Activated effector memory CD4-positive, alpha-beta T cell treated with Interleukin-2 at 50 U/mL for 16 hours (primary cell): ENCODE measurements around the gene MAP10.
"Not testable (repeated sequence)": the region's sequence is repeated elsewhere in the genome, so short reads cannot be mapped to it uniquely, and the experiment has no call there.

Source experiments
- DNase-seq: peaks from one replicate; pipeline ENCODE4 v3.0.0-alpha.2; 2020

Gene MAP10

DNA sequence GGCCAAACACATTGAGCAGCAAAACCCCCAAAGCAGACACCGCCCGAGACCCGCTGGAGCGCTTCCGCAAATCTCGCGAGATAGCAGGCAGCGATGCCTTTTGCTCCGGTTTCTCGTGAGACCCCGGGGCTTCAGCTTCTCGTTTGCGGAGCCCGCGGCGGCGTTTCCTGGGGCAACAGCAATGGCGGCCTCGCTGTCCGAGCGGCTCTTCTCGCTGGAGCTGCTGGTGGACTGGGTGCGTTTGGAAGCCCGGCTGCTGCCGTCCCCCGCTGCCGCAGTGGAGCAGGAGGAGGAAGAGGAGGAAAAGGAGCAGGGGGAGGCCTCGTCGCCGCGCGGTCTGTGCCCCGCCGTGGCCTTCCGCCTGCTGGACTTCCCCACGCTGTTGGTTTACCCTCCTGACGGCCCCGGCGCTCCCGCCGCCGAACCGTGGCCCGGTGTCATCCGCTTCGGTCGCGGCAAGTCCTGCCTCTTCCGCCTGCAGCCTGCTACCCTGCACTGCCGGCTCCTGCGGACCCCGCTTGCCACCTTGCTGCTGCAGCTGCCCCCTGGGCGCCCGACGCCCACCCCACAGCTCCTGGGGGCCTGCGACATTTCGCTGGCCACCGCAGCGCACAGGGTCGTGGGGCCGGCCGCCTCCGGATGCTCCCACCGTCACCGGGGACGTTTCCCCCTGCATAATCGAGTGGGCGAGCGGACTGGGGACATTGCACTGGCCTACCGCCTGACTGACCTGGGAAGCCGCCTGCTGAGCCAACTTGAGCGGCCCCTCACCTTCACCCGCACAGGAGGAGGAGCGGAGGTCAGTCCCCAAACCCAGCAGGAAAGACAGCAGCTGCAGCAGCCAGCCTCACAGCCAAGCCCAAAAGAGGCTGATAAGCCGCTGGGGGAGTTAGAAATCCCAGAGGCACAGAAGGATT is at the start of gene MAP10:
Gene MAP10, plus strand, starts transcription at position 148 of the 917 bp plus-strand sequence. Its CDS starts 34 bp downstream, at position 182.
- peak; percentile 58 for DNase-seq

DNA sequence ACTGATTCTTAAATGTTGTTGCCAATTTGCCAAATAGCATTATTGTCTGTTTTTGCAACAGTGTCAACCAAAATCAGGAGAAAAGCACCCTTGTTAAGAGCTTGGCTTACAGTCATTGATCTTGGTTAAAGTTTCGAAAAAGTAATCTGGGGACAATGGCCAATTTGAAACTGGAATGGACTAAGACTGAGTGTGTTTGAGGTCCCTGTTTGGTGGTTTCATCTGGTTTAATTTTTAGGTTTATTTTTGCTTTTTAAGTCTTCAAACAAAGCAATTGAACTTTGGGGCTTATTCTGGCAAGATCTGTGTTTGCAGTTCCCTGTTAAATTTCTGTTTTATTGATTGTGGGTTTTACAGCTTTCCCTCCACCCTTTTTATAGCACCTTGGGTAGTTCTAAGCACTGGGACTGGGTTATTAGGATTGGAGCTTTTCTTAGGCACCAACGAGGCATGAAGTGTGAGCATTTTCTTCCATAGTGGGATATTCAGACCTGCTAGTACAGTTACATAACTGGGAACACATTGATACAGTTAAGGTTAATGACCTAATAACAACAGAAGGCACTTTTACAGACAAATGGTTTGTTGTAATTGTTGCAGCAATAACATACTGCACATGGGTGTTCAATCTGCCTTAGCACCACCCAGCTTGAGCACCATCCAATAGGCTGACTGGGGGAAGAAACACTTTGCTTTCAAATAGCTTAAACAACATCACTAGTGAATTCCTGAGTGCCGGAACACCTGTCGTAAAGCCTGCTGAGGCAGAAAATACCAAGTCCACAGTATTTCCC is 40.6 kb upstream of the MAP10 start:
- no peak for DNase-seq

DNA sequence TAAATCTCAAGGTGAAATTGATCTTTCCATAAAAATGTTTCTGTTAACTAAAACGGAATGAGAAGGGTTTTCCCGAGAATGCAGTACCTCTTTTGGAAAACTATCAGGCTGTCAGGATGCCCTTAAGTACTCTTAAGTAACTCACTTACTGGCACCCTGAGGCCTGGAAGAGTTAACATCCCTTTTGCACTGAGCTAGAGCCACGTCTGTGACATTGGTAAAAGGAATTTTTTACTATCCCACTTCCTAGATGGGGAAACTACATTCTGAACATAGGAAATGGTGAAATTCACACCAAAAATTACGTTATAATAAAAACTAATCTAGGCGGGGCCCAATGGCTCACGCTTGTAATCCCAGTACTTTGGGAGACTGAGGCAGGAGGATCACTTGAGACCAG is 39.7 kb upstream of the MAP10 start:
- no peak for DNase-seq

GRCh38 chr1:232766241-232766890 is 38.9 kb upstream of the MAP10 start:
- no peak for DNase-seq

DNA sequence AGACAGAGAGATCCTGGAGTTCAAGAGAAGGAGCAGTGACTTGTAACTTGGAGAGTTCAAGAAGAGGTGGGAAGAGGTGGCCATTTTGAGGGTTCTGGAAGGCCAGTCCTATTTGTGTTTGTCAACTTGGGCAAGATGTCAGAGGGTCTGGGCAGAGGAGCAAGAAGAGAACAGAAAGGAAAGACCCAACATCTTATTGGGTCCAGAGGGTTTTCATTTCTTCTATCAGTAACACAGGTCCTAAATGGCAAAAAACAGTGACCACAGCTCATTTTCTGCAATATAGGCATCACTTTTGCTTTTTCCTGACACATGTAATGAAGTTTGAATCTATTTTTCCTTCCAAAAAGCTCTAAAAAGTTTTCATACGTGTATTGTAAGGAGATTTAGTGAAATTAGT is 38.3 kb upstream of the MAP10 start:
- DNase-seq, result no peak

DNA sequence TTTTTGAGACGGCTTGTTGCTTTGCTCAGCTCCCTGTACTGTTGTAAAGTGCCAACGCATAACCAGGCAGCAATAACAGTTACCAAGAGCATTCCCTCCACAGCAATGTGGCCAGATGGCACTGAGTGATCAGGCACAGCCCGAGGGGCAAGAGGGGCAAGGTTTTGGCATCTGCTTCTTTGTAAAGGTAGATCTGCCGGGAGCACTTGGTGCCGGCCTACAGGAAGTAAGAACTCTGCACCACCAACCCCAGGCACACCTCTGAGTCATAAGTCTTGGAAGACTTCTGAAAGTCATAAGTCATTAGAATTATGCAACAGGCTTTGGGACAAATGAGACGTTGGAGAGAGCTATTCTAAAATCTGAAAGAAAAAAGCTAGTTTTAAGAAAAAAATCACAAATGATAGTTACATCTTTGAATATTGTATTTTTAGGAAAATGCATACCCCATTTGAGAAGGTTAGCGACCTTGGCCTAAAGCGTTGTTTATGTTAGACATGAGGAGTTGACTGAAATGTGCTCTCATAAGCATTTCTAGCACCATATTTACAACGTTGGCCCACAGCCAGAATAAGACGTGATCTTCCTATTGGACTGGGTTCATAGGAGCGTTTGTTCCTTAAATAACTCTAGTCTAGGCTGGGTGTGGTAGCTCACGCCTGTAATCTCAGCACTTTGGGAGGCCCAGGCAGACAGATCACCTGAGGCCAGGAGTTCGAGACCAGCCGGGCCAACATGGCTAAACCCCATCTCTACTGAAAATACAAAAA is 37.7 kb upstream of the MAP10 start:
- DNase-seq, result no peak

- no peak for DNase-seq
Observed at GRCh38 chr1:232768793-232769192, 36.4 kb upstream of the MAP10 start.

DNA sequence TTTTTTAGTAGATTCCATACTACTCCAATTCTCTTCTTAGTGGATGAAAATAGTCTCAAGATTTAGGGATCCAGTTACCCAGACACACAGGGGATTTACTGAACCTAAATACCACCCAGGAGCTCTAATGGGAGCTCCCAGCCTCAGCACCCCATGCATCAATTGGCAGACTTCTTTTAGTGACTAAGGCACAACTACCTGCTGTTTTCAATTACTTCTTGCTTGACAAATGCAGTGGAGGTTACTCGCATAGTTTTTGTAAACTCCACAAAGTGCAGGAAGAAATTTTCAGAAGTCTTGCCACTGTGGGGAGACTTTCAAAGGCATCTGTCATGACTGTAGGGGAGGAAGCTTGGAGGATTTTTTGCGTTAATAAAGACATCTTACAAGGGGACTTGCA is 35.5 kb upstream of the MAP10 start:
- no peak for DNase-seq

GRCh38 chr1:232773752-232774151 is 31.5 kb upstream of the MAP10 start:
- DNase-seq, result no peak

- DNase-seq, result no peak
Observed at GRCh38 chr1:232776526-232777106, 28.6 kb upstream of the MAP10 start.

- no peak for DNase-seq
Observed at GRCh38 chr1:232780354-232780753, 24.9 kb upstream of the MAP10 start.

DNA sequence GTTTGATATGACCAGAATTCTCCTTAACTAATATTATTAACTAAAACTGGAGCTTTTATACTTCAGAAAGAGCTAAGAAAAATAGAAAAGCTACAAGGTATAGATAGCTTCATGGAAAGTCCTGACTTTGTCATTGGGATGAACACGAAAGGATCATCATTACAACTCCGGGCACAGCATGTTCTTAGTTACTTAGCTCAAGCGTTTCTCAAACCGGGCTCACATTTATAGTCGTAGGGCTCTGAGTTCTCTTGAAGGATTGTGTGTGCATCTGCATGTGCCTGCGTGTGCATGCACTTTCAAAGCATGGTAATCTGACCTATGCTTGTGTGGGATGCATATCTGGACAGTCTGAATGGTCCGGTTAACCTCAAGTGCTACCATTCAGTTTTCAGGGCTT is 20.4 kb upstream of the MAP10 start:
- DNase-seq, result no peak

GRCh38 chr1:232785630-232786029 is 19.6 kb upstream of the MAP10 start:
- not testable (repeated sequence) for DNase-seq

DNA sequence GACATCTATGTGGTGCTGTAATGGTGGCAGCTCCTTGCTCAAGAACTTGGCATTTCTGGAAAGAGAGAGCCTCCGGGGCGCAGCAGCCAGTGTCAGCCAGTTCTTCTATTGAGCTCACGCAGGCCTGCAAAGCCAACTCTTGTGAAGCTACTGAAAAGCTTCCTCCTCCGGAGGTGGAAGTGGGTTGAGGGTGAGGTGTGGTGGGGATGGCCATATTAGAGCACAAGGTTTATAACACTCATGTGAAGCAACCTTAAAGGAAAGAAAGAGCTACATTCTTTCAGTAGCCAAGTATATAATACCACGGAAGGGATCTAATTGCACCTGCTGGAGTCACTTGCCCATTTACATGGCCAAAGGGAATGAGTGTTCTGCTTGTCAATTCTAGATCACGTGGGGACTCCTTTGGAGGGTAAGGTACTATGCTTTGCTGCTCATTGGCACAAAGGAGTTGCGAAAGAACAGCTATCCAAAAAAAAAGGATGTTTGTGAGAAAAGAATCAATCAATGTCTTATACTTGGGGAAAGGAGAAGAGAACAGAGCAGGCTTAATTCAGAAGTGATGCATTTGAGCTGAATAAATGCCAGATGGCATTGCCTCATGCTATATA is 18.3 kb upstream of the MAP10 start:
- DNase-seq, result no peak

DNA sequence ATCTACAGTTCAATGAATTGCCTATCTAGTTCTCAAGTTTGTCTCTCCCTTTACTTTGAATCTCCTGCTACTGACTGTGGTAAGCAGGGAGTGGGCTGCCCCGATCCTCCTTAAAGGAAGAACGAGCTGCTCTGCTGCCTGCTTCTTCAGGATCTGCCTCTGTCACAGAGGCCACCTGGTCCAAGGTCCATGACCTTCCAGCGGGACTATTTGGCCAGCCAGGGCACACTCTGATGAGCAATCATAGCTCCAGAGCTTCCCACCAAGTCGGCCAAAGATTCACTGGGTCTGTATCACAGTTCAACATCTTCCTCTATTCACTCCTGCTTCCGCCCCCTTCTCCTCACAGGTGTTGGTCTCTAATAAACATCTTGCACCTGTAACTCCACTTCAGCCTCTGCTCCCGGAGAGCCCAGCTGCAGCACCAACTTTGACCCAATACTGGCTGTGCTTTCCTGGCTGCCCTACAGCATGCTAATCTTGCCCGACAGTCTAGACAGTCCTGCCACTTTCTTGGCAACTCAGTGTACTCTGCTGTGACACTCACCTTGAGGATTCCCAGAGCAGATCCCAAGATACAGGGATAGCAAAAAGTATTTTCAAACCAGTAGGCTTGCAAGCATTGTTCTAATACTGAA is 16.9 kb upstream of the MAP10 start:
- no peak for DNase-seq

DNA sequence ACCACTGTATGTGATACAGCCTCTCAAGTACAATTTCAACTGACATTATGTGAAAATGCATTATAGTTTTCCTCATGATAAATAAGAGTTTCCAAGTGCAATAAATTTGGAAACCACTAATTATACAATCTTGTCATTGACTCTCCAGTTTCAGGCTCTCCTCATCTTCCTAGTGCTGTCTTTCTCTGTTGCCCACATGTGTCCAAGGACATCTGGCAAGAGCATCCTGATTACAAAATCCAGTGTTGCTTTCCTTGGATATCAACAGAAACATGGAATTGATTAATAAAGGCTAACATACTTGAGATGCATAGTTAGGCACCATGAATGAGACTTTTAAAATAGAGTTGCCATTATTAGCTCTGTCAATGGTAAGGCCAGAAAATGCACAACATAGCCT is 15.6 kb upstream of the MAP10 start:
- no peak for DNase-seq

DNA sequence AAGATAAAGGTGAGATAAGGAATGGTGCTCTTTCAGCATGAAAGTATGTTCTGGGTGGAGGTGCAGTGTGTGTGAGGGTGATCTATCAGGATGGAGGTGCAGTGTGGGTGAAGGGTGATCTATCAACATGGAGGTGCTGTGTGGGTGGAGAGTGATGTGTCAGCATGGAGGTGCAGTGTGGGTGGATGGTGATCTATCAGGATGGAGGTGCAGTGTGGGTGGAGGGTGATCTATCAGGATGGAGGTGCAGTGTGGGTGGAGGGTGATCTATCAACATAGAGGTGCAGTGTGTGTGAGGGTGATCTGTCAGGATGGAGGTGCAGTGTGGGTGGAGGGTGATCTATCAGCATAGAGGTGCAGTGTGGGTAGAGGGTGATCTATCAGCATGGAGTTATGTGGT is 12.3 kb upstream of the MAP10 start:
- no peak for DNase-seq

GRCh38 chr1:232793944-232794343 is 11.3 kb upstream of the MAP10 start:
- no peak for DNase-seq

GRCh38 chr1:232795497-232796053 is 9.6 kb upstream of the MAP10 start:
- no peak for DNase-seq

DNA sequence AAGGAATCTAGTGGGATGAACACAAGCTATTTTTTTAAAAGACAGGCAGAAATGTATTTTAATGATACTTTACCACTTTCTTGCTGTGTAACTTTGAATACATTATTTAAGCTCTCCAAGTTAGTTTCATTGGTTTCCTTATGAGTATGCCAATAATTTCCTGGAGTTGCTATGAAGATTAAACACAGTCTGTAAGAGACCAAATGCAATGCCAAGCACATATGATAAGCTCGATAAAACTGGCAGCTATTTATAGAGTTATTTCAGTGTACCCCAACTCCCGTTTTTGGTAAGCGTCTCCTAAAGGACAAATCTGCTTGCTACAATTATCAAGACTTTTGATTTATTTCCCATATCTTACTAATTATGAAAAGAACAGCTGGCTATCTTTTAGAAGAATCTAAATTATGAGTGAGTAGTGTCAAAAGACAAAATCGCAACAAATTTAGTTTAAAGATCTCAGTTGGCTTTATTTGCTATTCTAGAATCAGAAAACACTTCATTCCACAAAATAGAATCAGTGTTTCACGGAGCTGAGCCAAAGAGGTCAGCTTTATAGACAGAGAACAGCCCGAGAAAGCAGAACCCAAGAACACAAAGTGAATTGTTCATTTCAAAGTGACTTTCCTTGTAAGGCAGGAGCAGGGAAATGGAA is 7.2 kb upstream of the MAP10 start:
- DNase-seq, result no peak
